ENCODE data around the gene SLC27A6.

The SLC27A6 gene

DNA sequence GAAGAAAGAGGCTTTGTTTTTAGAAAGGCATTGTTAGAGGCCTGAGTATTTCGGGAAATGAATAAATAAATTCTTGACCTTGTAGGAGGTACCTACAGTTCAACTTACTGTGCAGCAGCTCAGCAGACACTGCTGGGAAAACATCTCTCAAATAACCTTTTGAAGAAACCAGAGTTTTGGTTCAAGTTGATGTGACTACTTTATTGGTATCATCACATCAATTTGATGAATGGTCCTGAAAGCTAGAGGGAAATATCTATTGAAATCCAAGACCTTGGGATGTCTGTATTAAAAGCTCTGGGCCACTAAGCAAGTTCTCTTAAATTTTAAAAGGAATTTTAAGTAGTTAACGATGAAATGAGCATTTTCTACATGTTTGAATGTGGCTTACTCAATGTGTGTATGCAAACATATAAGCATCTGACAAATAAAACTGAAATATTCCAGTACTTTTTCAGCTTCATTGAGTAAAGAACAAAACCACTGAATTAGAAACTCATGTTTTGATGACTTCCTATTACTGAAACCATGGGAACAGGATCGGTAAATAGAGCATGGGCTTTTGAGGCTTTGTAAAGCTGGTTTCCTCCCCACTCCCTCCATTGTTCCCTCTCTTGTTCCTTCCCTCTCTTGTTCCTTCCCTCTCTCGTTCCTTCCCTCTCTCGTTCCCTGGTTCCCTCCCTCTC is 36.7 kb downstream of the SLC27A6 start:
- DNase-seq (ENCODE audit: low spot score): no peak
- TF ChIP-seq, protein P1, sequence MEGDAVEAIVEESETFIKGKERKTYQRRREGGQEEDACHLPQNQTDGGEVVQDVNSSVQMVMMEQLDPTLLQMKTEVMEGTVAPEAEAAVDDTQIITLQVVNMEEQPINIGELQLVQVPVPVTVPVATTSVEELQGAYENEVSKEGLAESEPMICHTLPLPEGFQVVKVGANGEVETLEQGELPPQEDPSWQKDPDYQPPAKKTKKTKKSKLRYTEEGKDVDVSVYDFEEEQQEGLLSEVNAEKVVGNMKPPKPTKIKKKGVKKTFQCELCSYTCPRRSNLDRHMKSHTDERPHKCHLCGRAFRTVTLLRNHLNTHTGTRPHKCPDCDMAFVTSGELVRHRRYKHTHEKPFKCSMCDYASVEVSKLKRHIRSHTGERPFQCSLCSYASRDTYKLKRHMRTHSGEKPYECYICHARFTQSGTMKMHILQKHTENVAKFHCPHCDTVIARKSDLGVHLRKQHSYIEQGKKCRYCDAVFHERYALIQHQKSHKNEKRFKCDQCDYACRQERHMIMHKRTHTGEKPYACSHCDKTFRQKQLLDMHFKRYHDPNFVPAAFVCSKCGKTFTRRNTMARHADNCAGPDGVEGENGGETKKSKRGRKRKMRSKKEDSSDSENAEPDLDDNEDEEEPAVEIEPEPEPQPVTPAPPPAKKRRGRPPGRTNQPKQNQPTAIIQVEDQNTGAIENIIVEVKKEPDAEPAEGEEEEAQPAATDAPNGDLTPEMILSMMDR (IDR thresholded peaks at IDR 0.05; ENCODE audit: extremely low read depth, insufficient read depth, missing control alignments): no peak
- in situ Hi-C loops (cut with MboI; ENCODE audit: low pct_unique_long_range_greater_than_20kb, low sequenced_read_pairs, unreplicated experiment): no loop called here

GRCh38 chr5:129002527-129002842 is 37.2 kb downstream of the SLC27A6 start:
- in situ Hi-C loops (cut with MboI; ENCODE audit: low pct_unique_long_range_greater_than_20kb, low sequenced_read_pairs, unreplicated experiment): no loop called here
- DNase-seq (ENCODE audit: low spot score): no peak
- TF ChIP-seq, protein P1 (IDR thresholded peaks at IDR 0.05; ENCODE audit: extremely low read depth, insufficient read depth, missing control alignments): no peak

DNA sequence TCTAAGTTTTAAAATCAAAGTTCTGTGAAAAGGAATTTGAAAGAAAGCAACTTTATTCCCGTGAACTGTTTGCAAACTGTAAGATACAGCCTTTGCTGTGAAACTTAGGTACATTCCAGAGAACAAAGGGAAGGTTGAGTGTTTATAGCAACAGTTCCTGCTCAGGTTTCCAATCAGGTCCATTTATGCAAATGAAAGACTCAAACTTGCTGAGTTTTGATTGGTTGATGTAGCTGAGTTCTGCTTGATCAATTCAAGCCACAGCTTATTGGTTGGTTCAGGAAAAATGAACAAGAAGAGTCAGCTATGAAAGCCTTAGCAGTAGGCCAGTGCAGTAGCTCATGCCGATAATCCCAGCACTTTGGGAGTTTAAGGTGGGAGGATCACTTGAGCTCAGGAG is 37.9 kb downstream of the SLC27A6 start:
- DNase-seq (ENCODE audit: low spot score): no peak
- in situ Hi-C loops (cut with MboI; ENCODE audit: low pct_unique_long_range_greater_than_20kb, low sequenced_read_pairs, unreplicated experiment): no loop called here
- TF ChIP-seq, protein P1 (IDR thresholded peaks at IDR 0.05; ENCODE audit: extremely low read depth, insufficient read depth, missing control alignments): no peak

- DNase-seq (ENCODE audit: low spot score): no peak
- in situ Hi-C loops (cut with MboI; ENCODE audit: low pct_unique_long_range_greater_than_20kb, low sequenced_read_pairs, unreplicated experiment): no loop called here
- TF ChIP-seq, protein P1 (IDR thresholded peaks at IDR 0.05; ENCODE audit: extremely low read depth, insufficient read depth, missing control alignments): no peak
Observed at GRCh38 chr5:129014185-129014584, 48.9 kb downstream of the SLC27A6 start.

- no peak for DNase-seq (ENCODE audit: low spot score)
- TF ChIP-seq, protein P1 (IDR thresholded peaks at IDR 0.05; ENCODE audit: extremely low read depth, insufficient read depth, missing control alignments): no peak
- in situ Hi-C loops (cut with MboI; ENCODE audit: low pct_unique_long_range_greater_than_20kb, low sequenced_read_pairs, unreplicated experiment): no loop called here
Observed at GRCh38 chr5:129018837-129019236, 53.5 kb downstream of the SLC27A6 start.

DNA sequence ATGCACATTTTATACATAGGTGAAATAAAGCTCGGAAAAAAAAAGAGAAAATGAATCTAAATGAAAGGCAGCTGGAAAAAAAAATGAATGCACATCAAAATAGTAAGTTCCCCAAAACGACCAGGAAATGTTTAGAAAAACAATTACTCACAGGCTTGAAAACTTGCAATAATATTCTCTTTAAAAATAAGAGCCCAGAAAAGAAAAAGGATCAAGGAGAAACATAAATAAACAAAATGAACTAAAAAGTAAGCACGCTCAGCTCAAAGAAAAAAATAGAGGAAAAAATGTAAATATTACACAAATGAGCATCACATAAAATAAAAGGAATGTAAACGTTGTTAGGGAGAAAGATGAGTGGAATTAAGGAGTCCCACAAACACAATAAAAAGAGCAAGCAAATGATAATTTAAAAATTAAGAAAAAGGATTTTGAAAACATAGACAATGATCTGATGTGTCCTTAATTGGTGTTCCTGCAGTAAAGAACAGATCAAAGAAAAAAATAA is 54.2 kb downstream of the SLC27A6 start:
- in situ Hi-C loops (cut with MboI; ENCODE audit: low pct_unique_long_range_greater_than_20kb, low sequenced_read_pairs, unreplicated experiment): no loop called here
- DNase-seq (ENCODE audit: low spot score): no peak
- TF ChIP-seq, protein P1 (IDR thresholded peaks at IDR 0.05; ENCODE audit: extremely low read depth, insufficient read depth, missing control alignments): no peak

All from GM13977 (cell line).